Body of pancreas (tissue), 4 donors: ENCODE measurements around the gene ARMH1. TPM values are rescaled to one million over a fixed set of nuclear protein-coding genes. Genes with fewer than 3 reads are reported as not detected.
"Not testable (repeated sequence)": the region's sequence is repeated elsewhere in the genome, so short reads cannot be mapped to it uniquely, and the experiment has no call there.

ENCODE experiments used
- ATAC-seq: fragments of 150-250 bp; one replicate; pipeline ENCODE4 v1.9.1; 2016
- DNase-seq, 4 donors: peaks; one replicate each; pipeline ENCODE4 v3.0.0-alpha.2; 2019
- H3K27ac ChIP-seq, 4 donors: fragments of 200-600 bp; sonication (generic); 1 replicate in 3 of 4; 2 replicates in 1 of 4; pipeline versions ENCODE4 v1.5.1 to v1.6.1; 2016 to 2019; ENCODE audit warnings: mild to moderate bottlenecking in 1 of 4, mixed read lengths in 1 of 4, moderate library complexity in 1 of 4
- H3K27me3 ChIP-seq, 2 donors: fragments of 200-600 bp; sonication (generic); one replicate each; pipeline ENCODE4 v1.6.0; 2016; ENCODE audit warnings: mild to moderate bottlenecking in 1 of 2
- H3K36me3 ChIP-seq, 2 donors: fragments of 200-600 bp; sonication (generic); replicated peaks in 1 of 2; 2 replicates each; pipeline ENCODE4 v1.5.1; 2016; ENCODE audit warnings: low read depth in 2 of 2; ENCODE audit not compliant: insufficient read depth in 1 of 2
- H3K4me1 ChIP-seq: fragments of 200-600 bp; sonication (generic); one replicate; pipeline ENCODE4 v1.6.0; 2016
- H3K4me3 ChIP-seq, 2 donors: fragments of 200-600 bp; sonication (generic); 1 replicate in 1 of 2; 2 replicates in 1 of 2; pipeline ENCODE4 v1.5.1; 2016 to 2019
- H3K9me3 ChIP-seq, 3 donors: fragments of 200-600 bp; sonication (generic); 1 replicate in 2 of 3; 2 replicates in 1 of 3; pipeline ENCODE4 v1.5.1; 2016
- POLR2A ChIP-seq, 3 donors: fragments of 450-650 bp; IDR thresholded peaks; one replicate each; pipeline ENCODE4 v1.6.1; 2016; ENCODE audit warnings: antibody characterized with exemption in 3 of 3, mild to moderate bottlenecking in 2 of 3
- WGBS, 2 donors: methylation state at CpG; one replicate each; pipeline ENCODE4 v1.1.5; 2017; 5-methylcytosine and 5-hydroxymethylcytosine counted together
- intact Hi-C: fragments of 100-400 bp; cut with DNase I; formaldehyde crosslinking; loops from one replicate; pipeline ENCODE4 v1.15.1; 2023
- total RNA-seq, 2 donors: library from RNA; depleted of rRNA; stranded (reverse); fragments of >200 nt; gene quantifications; one replicate each; pipeline ENCODE4 v1.1.0, GENCODE V29; 2016
- TF ChIP-seq, protein P1 (sequence below), 7 experiments: fragments of 450-650 bp in 4 of 7; fragments of 200-600 bp in 3 of 7; sonication (generic) in 3 of 7; IDR thresholded peaks; one replicate each; pipeline ENCODE4 v1.5.1; 2016 to 2019; ENCODE audit warnings: antibody characterized with exemption in 7 of 7

Gene ARMH1
- total RNA-seq, 2 donors from 2014 or later, result 1.0 TPM; not detected in 1

DNA sequence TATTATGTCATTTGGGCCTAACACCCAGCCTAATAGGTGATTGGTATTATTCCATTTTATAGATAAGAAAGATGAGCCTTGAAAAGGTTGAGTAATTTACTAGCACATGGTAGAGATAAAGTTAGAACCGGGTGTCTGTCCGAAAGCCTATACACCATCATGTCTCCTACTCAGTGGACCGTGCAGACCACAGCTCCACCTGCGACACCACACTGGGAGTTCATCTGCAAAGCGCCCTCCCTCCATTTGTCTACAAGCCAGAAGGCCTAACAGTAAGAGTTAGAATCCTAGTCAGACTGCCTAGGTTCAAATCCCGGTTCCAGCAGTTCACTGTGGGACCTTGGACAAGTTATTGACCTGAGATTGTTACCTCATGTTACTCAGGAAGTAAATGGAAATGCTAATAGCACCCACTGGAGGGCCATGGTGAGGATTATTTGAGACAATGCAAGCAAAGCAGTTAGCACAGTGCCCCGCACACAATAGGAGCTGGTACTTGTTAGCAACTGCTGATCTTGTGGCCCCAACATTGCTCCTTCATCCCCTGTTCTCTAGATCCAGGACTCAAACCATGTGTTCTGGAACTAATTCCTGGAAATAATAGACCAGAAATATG is 20.5 kb downstream of the ARMH1 start:
- H3K27me3 ChIP-seq, result no peaks in the 10 kb centered on the region
- H3K9me3 ChIP-seq, result no peaks in the 10 kb centered on the region
- TF ChIP-seq, protein P1, sequence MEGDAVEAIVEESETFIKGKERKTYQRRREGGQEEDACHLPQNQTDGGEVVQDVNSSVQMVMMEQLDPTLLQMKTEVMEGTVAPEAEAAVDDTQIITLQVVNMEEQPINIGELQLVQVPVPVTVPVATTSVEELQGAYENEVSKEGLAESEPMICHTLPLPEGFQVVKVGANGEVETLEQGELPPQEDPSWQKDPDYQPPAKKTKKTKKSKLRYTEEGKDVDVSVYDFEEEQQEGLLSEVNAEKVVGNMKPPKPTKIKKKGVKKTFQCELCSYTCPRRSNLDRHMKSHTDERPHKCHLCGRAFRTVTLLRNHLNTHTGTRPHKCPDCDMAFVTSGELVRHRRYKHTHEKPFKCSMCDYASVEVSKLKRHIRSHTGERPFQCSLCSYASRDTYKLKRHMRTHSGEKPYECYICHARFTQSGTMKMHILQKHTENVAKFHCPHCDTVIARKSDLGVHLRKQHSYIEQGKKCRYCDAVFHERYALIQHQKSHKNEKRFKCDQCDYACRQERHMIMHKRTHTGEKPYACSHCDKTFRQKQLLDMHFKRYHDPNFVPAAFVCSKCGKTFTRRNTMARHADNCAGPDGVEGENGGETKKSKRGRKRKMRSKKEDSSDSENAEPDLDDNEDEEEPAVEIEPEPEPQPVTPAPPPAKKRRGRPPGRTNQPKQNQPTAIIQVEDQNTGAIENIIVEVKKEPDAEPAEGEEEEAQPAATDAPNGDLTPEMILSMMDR (IDR thresholded peaks at IDR 0.05), result no peak
- TF ChIP-seq POLR2A (IDR thresholded peaks at IDR 0.05), result no peak
- H3K4me1 ChIP-seq, result no peaks in the 10 kb centered on the region
- no peak overlapping the region for H3K27ac ChIP-seq
- H3K36me3 ChIP-seq, result no peaks in the 10 kb centered on the region
- DNase-seq (no peak), ATAC-seq (no peak)
- WGBS, 2 donors, result 90 to 93% methylated on average over 7 of the region's 7 CpGs
- intact Hi-C loops, result no loop called here
- no peak overlapping the region for H3K4me3 ChIP-seq

DNA sequence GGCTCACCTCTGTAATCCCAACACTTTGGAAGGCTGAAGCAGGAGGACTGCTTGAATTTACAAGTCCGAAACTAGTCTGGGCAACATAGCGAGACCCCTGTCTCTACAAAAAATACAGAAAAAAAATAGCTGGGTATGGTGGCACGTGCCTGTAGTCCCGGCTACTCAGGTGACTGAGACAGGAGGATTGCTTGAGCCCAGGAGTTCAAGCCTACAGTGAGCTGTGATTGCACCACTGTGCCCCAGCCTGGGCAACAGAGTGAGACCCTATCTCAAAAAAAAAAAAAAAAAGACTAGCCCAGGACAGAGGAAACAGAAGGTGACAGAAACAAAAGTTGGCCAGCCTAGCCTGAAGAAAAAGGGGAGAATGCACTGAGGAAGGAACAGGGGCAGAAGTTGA is 21.2 kb downstream of the ARMH1 start:
- DNase-seq (no peak), ATAC-seq (no peak)
- H3K36me3 ChIP-seq, result no peaks in the 10 kb centered on the region
- 74 to 84% methylated on average over 4 of the region's 4 CpGs for WGBS, 2 donors
- intact Hi-C loops, result no loop called here
- H3K27ac ChIP-seq, result no peak overlapping the region
- H3K9me3 ChIP-seq, result no peaks in the 10 kb centered on the region
- H3K4me1 ChIP-seq, result no peaks in the 10 kb centered on the region
- no peak for TF ChIP-seq POLR2A (IDR thresholded peaks at IDR 0.05)
- TF ChIP-seq, protein P1 (IDR thresholded peaks at IDR 0.05), result no peak
- H3K4me3 ChIP-seq, result no peak overlapping the region
- no peaks in the 10 kb centered on the region for H3K27me3 ChIP-seq

DNA sequence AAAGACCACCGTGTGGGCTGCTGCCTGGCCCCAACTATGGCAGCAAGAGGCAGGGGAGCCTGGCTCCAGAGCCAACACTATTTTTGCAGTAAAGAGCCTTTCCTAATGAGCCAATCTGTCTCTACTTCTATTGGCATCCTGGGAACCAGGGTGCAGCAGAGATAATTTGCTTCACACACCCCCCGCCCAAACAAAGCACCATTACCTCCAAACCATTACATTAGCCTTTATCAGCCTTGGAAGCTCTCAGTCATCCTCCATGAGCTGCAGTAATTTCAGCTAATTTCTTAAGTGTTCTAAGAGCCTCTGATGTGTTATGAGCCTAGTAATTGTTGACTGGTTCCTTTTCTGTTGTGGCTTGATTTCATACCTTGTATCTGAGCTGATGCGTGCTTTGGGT is 21.6 kb downstream of the ARMH1 start:
- TF ChIP-seq POLR2A (IDR thresholded peaks at IDR 0.05), result no peak
- TF ChIP-seq, protein P1 (IDR thresholded peaks at IDR 0.05), result no peak

DNA sequence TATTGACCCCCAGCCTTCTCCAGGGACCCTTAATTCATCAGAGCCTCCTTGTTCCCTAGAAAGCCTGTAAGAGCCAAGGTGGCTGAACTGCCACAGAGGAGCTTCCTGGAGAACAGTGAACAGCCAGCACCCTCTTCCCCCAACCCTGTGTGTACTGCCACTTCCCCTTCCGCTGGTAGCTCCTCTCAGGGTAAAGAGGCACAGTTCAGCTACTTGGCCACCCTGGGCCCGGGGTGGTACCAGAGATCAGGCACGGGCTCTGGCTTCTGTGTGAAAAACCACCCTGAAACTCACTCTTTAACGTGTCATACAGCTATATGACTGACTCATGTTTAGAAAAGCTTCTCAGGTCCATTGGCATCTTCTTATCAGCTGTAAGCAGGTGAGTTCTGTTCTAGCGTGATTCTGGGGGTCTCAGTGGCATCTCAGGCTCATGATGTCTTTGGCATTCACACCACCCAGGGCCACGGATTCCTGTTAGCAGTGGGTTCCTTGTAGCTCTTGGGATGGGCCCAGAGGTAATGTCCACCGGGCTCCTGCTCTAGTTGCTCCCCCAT is 22.4 kb downstream of the ARMH1 start:
- no peak overlapping the region for H3K4me3 ChIP-seq
- no peak for ATAC-seq
- H3K27ac ChIP-seq, result no peak overlapping the region
- no peaks in the 10 kb centered on the region for H3K36me3 ChIP-seq
- intact Hi-C loops, result no loop called here
- H3K9me3 ChIP-seq, result no peaks in the 10 kb centered on the region
- H3K4me1 ChIP-seq, result no peaks in the 10 kb centered on the region
- no peak for DNase-seq
- H3K27me3 ChIP-seq, result no peaks in the 10 kb centered on the region
- TF ChIP-seq POLR2A (IDR thresholded peaks at IDR 0.05), result no peak
- TF ChIP-seq, protein P1 (IDR thresholded peaks at IDR 0.05), result no peak
- 49 to 80% methylated on average over 3 to 7 of the region's 7 CpGs for WGBS, 2 donors

More for the DNA sequence above, 21.6 kb downstream of the ARMH1 start:
- DNase-seq (no peak), ATAC-seq (no peak)
- Histone ChIP-seq H3K27me3 (no peaks in the 10 kb centered on the region), H3K36me3 (no peaks in the 10 kb centered on the region), H3K27ac (no peak overlapping the region), H3K9me3 (no peaks in the 10 kb centered on the region), H3K4me3 (no peak overlapping the region), H3K4me1 (no peaks in the 10 kb centered on the region)
- intact Hi-C loops, result no loop called here
- 81 to 91% methylated on average over 3 of the region's 3 CpGs for WGBS, 2 donors

DNA sequence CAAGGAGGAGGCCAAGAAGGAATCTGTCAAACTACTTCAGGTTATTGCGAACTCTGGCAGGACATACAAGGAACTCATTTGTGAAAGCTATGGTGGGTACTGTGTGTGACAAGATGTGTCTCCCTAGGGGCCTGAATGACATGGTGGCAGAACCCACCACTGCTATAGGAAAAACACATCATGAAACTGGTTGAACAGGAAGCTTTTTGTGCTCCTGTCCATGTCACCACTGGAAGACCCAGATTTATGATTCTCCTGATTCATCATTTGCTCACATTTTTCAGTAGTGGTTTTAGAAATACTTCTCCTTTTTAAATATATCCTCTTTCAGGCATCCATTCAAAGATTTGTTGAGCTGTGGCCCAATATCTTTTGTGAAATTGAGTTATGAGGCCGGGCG is 23.6 kb downstream of the ARMH1 start:
- intact Hi-C loops, result no loop called here
- DNase-seq, result no peak

DNA sequence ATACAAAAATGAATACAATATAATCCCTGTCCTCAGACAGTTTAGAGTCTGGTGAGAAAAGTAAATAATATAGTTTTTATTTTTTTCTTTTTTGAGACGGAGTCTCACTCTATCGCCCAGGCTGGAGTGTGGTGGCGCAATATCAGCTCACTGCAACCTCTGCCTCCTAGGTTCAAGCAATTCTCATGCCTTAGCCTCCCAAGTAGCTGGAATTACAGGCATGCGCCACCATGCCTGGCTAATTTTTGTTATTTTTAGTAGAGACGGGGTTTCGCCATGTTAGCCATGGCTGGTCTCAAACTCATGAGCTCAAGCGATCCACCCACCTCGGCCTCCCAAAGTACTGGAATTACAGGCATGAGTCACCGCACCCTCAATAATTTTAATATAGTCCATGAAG is 24.9 kb downstream of the ARMH1 start:
- H3K27ac ChIP-seq, intact Hi-C loops, DNase-seq, H3K36me3 ChIP-seq, H3K27me3 ChIP-seq, H3K9me3 ChIP-seq, H3K4me1 ChIP-seq, ATAC-seq, H3K4me3 ChIP-seq: not testable (repeated sequence)
- 83 to 85% methylated on average over 9 of the region's 9 CpGs for WGBS, 2 donors

More for the DNA sequence above, 23.6 kb downstream of the ARMH1 start:
- Histone ChIP-seq H3K36me3 (no peaks in the 10 kb centered on the region), H3K9me3 (no peaks in the 10 kb centered on the region), H3K27me3 (no peaks in the 10 kb centered on the region), H3K4me3 (no peak overlapping the region), H3K27ac (no peak overlapping the region), H3K4me1 (no peaks in the 10 kb centered on the region)
- TF ChIP-seq, protein P1 (IDR thresholded peaks at IDR 0.05), result no peak
- no peak for TF ChIP-seq POLR2A (IDR thresholded peaks at IDR 0.05)
- WGBS, 2 donors, result 82 to 87% methylated on average over 3 of the region's 3 CpGs
- ATAC-seq, result no peak
